ENCODE results near the gene DSCAML1.

The DSCAML1 gene

GRCh38 chr11:117505285-117505970 lies 291.6 kb downstream of the DSCAML1 start:
- no peak for TF ChIP-seq OSR1 (CRISPR knock-in tag; IDR thresholded peaks at IDR 0.05)
- TF ChIP-seq CREB5 (CRISPR knock-in tag; IDR thresholded peaks at IDR 0.05; ENCODE audit: low read depth): no peak
- TF ChIP-seq PPARA (CRISPR knock-in tag; IDR thresholded peaks at IDR 0.05; ENCODE audit: borderline replicate concordance): no peak
- no peak for TF ChIP-seq BACH2 (CRISPR knock-in tag; IDR thresholded peaks at IDR 0.05; ENCODE audit: borderline replicate concordance)
- no peak for ATAC-seq

GRCh38 chr11:117502779-117503100 lies 294.3 kb downstream of the DSCAML1 start:
- no peak for ATAC-seq
- TF ChIP-seq OSR1 (CRISPR knock-in tag; IDR thresholded peaks at IDR 0.05) (no peak), TCF4 (CRISPR knock-in tag; IDR thresholded peaks at IDR 0.05; ENCODE audit: borderline replicate concordance) (no peak)

- ATAC-seq: no peak
- no peak for TF ChIP-seq ZFP30 (CRISPR knock-in tag; IDR thresholded peaks at IDR 0.05)
- TF ChIP-seq ESRRG (CRISPR knock-in tag; IDR thresholded peaks at IDR 0.05): no peak
- no peak for TF ChIP-seq OSR1 (CRISPR knock-in tag; IDR thresholded peaks at IDR 0.05)
- TF ChIP-seq ZNF70 (CRISPR knock-in tag; IDR thresholded peaks at IDR 0.05): no peak
- TF ChIP-seq ZNF565 (CRISPR knock-in tag; conservative IDR thresholded peaks at IDR 0.05; ENCODE audit: low read depth): no peak
Measured at GRCh38 chr11:117502015-117502778, 294.8 kb downstream of the DSCAML1 start.

GRCh38 chr11:117501237-117501898 lies 295.6 kb downstream of the DSCAML1 start:
- no peak; the same call in 2 of the 3 replicates for ATAC-seq
- no peak for TF ChIP-seq SNAI2 (CRISPR knock-in tag; IDR thresholded peaks at IDR 0.05)
- no peak for TF ChIP-seq CREB5 (CRISPR knock-in tag; IDR thresholded peaks at IDR 0.05; ENCODE audit: low read depth)
- TF ChIP-seq ISL1 (CRISPR knock-in tag; IDR thresholded peaks at IDR 0.05): no peak

- ATAC-seq: no peak
- no peak for TF ChIP-seq PPARA (CRISPR knock-in tag; IDR thresholded peaks at IDR 0.05; ENCODE audit: borderline replicate concordance)
- TF ChIP-seq ZFP3 (CRISPR knock-in tag; IDR thresholded peaks at IDR 0.05): no peak
- TF ChIP-seq ISL1 (CRISPR knock-in tag; IDR thresholded peaks at IDR 0.05): no peak
- TF ChIP-seq BACH2 (CRISPR knock-in tag; IDR thresholded peaks at IDR 0.05; ENCODE audit: borderline replicate concordance): no peak
- no peak for TF ChIP-seq ZFP30 (CRISPR knock-in tag; IDR thresholded peaks at IDR 0.05)
- no peak for TF ChIP-seq OSR1 (CRISPR knock-in tag; IDR thresholded peaks at IDR 0.05)
- TF ChIP-seq CREB5 (CRISPR knock-in tag; IDR thresholded peaks at IDR 0.05; ENCODE audit: low read depth): no peak
- no peak for TF ChIP-seq TOX (CRISPR knock-in tag; IDR thresholded peaks at IDR 0.05; ENCODE audit: borderline replicate concordance)
- TF ChIP-seq RARB (CRISPR knock-in tag; IDR thresholded peaks at IDR 0.05): no peak
Measured at GRCh38 chr11:117498791-117499190, 298.2 kb downstream of the DSCAML1 start.

GRCh38 chr11:117497206-117497951 lies 299.6 kb downstream of the DSCAML1 start:
- TF ChIP-seq ZFP3 (CRISPR knock-in tag; IDR thresholded peaks at IDR 0.05) (no peak), RARB (CRISPR knock-in tag; IDR thresholded peaks at IDR 0.05) (no peak), ISL1 (CRISPR knock-in tag; IDR thresholded peaks at IDR 0.05) (no peak), ZNF565 (CRISPR knock-in tag; conservative IDR thresholded peaks at IDR 0.05; ENCODE audit: low read depth) (no peak), ESRRG (CRISPR knock-in tag; IDR thresholded peaks at IDR 0.05) (no peak), ZFP30 (CRISPR knock-in tag; IDR thresholded peaks at IDR 0.05) (no peak), CSRNP3 (CRISPR knock-in tag; IDR thresholded peaks at IDR 0.05) (no peak), CREB5 (CRISPR knock-in tag; IDR thresholded peaks at IDR 0.05; ENCODE audit: low read depth) (no peak), SNAI2 (CRISPR knock-in tag; IDR thresholded peaks at IDR 0.05) (no peak), CSDC2 (CRISPR knock-in tag; IDR thresholded peaks at IDR 0.05) (no peak)
- ATAC-seq: no peak

All from SK-N-SH treated with all-trans-retinoic acid at 6 μM for 48 hours (cell line).